Midbrain (tissue), 1 donor: ENCODE results near the gene CIBAR2.
"Not testable (repeated sequence)": the region's sequence is repeated elsewhere in the genome, so short reads cannot be mapped to it uniquely, and the experiment has no call there.

Experiments
- DNase-seq: peaks from one replicate; lab custom pipeline; 2025; lab: John Stamatoyannopoulos, UW

The CIBAR2 gene

DNA sequence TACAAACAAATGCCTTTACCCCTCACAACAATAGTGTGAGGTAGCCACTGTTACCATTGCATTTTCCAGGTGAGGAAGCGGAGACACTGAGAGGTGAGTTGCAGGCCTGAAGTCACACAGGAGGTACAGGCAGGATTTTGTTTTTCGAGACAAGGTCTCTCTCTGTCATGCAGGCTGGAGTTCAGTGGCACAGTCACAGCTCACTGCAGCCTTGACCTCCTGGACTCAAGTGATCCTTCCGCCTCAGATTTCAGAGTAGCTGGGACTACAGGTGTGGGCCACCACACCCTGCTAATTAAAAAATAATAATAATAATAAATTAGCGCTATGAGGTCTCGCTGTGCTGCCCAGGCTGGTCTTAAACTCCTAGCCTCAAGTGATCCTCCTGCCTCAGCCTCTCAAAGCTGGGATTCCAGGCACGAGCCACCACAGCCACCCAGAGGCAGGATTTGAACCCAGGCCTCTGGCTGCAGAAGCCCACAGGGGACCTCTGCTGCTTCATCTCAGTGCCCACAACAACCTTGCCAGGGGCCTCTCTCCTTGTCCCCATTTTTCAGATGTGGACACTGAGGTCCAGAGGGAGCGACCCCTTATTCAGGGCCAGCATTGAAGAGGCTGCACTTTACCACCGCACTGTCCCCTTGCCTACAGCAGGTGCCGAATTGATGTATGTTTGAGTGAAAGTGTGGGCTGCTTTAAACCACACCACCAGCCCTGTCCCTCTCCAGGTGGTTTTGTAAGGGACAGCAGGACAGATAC is 16.0 kb upstream of the CIBAR2 start:
- no peak for DNase-seq

DNA sequence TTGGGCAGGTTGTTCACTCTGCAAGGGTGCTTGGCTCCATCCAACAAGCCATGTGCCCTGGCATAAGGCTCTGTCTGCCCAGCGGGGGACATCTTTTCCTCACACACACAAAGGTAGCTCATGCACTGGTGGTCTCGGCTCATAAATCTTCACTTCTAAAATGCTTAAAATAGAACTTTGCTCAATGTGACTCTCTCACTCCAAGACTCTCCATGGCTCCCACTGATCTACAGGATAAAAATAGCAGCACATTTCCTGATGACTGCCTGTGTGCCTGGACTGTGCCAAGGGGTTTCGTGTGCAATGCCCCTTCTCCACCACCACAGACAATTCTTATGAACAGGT is 15.1 kb upstream of the CIBAR2 start:
- DNase-seq, result no peak

DNA sequence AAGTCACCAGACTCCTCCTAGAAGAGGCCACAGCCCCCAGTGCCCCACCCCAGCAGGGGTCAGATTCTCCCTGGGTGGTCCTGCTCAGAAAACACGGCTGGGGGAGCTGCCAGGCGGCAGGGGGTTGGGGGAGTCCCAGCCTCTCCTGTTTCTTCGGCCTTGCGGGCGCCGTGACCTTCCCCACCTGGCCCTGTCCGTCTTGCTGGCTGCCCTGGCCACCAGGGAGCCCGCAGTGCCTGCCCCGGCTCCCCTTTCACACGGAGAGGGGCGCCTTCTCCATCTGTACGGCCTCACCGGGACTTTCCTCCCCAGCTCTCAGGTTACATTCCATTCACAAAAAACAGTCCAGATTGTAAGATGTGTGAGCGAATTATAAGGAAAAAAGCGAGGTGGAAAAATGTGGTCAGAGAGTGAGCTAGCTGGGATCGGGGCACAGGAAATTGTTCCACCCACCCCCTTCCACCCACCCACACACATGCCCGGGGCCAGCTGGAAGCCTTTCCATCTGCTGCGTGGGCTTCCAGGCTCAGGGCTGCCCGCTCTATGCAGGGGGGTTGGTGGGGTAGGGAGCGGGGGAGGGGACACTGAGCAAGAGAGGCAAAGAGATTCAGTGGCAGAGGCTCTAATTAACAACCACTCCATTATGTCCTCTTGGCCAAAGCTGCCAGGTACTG is 14.6 kb upstream of the CIBAR2 start:
- peak; percentile 19 for DNase-seq

DNA sequence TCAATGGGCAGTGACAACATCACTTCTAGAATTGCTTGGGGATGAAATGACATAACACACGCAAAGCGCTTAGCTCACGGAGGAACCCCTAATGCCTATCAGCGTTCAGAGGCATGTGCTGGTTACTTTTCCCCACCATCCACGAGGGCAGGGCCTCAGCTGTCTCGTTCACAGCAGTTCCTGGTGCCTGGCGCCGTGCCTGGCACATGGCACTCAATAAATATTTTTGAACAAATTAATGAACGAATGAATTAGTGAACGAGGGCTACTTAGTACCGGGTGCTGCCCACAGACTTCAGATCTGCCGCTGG is 14.1 kb upstream of the CIBAR2 start:
- no peak for DNase-seq

DNA sequence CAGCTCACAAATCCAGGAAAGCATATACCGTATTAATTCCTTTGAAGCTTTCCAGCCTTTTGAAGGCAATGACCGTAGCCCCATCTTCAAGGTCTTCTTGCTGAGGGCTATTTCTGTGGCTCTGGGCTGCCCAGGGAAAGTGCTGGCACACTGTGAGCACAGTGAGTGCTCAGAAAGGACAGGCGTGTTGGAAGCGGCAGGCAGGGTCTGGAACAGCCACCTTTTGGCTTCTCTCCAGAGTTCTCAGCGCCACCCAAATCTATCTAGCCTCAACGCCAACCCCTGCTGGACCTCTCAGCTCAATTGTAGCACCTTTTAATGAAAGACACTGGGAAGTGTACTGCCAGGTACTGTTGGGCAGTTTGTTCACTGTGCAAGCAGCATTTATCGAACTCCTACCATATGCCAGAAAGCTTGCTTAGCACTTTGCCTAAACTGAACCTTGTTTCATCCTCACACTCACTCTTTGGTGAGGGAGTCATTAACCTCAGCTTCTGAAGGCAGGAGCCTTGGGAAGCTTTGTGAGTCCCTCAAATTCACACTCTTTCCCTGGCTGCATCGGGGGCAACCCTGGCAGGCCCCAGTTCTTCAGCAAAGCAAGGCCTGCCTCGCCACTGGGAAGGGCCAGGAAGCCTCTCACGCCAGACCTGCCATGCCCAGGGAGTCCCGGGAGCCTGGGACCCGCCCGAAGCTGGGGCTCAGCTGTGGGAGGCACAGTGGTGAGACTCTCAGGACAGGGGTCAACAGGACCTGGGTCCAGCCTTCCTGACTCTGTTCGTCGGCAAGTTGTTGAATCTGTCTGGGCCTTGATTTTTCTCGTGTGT is 13.5 kb upstream of the CIBAR2 start:
- DNase-seq, result no peak

DNA sequence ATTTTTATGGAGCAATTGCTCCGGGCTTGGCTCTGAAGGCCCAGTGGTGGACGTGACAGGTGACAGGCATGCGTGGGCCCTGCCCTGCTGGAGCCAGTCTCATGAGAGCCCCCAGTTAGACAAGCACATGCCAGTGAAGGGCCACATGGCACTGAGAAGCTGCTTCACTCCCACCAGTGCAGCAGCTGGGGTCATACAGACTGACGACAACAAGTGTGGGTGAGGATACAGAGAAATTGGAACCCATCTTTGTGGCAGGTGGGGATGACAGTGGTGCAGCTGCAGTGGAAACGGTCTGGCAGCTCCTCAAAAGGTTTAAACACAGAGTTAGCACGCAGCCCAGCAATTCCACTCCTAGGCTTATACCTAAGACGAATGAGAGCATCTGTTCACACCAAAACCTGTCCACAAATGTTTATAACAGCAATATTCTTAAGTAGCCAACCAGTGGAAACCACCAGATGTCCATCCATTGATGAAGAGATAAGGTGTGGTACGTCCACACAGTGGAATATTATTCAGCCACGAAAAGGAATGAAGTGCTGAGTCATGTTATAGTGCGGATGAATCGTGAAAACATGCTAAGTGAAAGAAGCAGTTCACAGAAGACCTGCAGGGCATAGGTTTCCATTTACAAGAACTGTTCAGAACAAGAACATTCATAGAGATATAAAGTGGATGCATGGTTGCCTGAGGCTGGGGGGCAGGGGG is 12.5 kb upstream of the CIBAR2 start:
- DNase-seq, result no peak

DNA sequence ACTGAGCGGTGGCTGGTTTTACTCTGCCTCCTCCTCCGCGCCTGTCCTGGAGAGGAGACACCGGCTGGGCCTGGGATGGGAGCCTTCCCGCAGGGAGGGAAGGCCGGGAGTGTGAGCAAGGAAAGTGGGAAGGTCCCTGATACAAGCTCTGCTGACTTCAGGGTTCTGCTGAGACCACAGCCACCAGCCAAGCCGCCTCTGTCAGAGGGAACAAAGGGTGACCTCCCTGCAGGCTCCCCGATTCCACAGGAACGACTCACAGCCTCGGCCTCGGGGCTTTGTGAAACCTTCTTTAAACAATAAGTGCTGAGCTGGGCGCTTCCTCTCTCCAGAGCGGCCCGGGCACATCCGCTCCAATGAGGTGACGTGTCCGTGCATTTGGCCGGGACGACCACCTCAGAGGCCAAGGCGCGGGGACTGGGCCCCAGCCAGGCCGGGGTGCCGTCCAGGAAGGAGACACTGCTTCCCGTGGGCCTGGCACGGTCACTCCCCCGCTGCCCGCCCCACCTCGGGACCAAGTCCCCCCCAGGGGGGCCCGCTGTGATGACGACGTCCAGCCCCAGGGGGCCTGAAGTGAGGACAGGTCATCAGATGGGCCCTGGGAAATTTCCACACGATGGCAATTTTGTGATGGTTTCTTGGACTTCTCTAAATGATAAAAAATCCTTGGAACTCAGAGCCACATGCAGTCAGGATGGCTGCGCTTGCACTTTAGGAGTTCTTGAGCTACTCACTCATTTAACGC is 11.8 kb upstream of the CIBAR2 start:
- peak; percentile 59 for DNase-seq

DNA sequence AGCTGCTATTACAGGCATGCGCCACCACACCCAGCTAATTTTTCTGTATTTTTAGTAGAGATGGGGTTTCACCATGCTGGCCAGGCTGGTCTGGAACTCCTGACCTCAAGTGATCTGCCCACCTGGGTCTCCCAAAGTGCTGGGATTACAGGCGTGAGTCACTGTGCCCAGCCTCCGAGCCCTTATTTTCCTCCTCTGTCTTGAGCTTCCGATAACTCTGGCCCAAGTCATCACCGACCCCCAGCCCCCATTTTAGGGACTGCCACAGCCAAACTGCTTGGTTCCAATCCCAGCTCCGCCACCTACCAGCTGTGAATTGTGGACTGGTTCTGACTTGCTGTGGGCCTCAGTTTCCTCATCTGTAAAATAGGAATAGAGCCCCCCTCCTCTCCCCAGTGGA is 11.2 kb upstream of the CIBAR2 start:
- DNase-seq, result not testable (repeated sequence)

DNA sequence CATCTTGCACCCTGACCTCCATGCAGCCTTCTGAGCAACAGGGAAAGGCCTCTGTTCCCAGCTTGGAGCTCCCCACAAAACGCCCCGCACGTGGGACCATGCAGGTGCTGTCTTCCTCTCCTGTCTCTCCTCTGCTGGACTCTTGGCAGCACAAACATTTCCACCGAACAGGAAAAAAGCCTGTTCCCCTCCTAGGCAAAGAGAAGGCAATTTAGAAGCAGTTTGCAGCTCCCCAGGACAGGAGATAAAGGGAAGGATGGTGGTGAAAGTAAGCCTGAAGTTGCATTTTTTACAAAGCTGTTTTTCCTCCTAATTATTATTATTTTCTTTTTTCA is 7.7 kb upstream of the CIBAR2 start:
- DNase-seq, result no peak

DNA sequence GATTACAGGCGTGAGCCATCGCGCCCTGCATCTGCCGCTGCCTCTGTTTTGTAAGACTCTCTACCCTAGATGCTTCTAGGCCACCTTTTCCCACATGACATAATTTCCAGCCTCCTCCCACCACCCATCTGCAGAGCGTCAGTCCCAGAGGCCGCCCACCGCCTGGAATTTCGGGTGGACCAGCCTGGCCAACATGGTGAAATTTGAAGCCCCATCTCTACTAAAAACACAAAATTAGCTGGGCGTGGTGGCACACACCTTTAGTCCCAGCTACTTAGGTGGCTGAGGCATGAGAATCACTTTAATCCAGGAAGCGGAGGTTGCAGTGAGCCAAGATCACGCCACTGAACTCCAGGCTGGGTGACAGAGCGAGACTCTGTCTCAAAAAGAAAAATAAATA is 5.1 kb upstream of the CIBAR2 start:
- no peak for DNase-seq

DNA sequence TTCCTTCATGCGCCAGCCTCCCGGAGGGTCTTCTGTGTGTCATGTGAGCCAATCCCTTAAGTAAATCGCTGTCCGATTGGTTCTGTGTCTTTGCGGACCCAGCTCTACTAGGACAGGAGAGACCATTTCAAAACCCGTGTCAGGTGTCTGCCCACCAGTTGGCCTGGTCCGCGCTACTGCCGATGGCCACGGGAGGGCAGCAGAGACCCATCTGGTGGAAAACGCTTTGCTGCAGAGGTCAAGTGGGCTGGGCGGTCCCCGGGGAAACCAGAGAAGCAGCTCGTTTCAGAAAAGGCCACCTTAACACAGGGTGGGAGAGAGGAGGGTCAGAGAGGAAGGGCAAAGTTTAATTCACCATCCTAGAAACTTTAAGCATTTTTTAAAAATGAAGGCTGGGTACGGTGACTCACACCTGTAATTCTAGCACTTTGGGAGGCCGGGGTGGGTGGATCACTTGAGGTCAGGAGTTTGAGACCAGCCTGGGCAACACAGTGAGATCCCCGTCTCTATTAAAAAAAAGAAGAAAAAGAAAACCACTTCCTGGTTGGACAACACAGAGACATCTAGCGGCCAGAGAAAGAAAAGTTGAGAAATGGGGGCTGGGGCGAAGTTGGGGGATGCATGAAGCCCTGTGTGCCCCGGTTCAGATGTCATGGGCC is 2.8 kb upstream of the CIBAR2 start:
- DNase-seq, result peak; percentile 82

DNA sequence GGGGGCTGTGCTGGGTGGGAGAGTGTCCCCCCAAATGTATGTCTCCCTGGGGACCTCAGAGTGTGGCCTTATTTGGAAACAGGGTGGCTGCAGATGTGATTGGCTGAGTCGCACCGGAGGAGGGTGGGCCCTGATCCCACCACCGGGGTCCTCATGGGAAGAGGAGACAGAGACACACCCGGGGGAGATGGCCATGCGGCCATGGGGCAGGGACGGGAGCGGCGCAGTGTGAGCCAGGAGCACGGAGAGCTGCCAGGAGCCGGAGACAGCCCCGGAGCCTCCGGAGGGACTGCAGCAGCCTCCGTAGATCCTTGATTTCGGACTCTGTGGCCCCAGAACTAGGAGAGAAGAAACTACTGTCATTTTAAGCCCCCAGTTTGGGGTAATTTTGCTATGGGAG is 1.6 kb upstream of the CIBAR2 start:
- DNase-seq, result no peak

DNA sequence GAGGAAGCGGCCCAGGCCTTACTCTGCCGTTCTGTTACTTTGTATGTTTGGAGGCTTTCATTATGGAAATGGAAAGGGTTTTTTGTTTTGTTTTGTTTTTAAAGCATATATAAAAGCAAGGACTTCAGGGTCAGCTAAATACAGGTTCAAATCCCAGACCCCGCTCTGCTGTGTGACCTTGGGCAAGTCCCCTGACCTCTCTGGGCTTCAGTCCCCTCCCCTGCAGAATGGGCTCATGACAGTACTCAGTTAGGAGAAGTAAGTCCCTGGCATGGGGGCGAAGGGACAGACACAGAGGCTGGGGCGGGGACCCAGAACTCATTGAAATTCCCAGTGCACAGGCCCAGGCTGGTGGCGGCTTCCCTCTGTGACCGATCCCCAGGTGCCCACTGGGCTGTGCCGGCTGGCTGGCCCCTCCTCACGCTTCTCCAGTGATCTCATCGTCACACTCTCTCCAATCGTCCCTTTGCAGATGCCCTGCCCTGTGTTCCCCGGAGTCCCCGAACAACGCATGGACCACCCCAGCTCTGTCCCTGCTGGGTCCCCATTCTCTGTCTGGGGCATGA is 979 bp upstream of the CIBAR2 start:
- no peak for DNase-seq

DNA sequence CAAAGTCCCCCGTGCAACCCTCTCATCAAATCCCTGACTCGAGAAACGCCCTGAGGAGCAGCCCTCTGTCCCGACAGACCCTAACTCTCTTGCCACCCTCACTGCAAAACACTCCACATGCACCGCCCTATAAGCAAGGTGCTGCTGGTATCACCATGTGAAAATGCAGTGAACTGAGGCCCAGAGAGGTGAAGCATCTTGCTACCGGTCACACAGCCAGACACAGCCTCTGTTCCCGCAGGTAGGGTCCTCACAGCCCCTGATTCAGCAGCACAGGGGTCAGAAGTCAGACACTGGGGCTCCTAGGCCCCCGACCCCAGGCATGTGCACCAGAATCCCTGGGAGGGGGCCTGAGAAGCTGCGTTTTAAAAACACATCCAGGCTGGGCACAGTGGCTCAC is 1.1 kb downstream of the CIBAR2 start:
- DNase-seq, result no peak

DNA sequence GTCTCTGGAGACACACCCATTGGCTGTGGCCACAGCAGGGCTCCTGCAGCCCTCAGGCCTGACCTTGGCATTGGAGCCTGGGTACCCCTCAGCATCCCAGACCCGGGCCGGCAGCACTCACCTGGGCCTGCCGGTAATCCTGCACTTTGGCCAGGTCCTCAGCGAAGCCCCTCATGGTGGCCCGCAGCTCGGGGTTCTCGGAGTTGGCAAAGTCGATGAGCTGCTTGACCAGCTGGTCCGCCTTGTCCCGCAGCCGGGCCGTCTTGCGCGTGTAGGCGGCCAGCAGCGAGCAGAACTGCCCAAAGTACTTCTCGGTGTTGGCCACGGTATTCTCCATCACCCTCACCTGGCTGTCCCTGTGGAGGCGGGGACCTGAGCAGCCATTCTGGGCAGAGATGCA is 2.2 kb downstream of the CIBAR2 start:
- no peak for DNase-seq

DNA sequence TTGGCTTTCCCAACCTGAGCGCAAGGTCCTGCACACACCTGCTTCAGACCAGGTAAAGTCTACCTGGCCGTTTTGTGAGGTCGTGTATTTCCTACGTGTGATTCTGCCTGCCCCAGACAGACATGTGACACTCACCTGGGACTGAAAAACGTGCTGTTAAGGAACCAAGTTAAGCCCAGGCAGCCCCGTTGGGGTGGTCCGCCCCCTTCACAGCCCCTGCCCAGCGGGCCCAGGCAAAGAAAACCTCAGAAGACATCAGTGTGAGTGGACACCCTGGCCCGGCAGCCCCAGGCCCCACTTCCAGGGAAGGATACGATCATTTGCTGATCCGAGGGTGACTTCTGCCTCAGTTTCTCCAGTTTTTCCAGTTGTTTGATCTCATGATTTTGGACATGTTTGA is 4.7 kb downstream of the CIBAR2 start:
- no peak for DNase-seq

DNA sequence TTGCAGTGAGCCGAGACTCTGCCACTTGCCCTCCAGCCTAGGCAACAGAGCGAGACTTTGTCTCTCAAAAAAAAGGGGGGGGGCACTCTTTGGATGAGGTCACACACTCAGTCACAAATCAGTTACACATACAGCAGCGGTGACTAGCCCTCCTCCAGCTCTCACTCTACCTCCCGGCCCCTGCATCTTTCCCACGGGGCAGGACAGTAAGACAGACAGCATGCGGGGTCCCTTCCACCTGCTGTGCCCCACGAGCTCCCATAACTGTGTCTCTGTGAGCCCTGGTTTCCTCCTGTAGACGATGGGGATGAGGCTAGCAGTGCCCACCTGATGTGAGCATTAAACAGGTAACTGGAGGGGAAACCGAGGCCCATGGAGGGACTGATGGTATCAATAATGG is 5.2 kb downstream of the CIBAR2 start:
- no peak for DNase-seq

DNA sequence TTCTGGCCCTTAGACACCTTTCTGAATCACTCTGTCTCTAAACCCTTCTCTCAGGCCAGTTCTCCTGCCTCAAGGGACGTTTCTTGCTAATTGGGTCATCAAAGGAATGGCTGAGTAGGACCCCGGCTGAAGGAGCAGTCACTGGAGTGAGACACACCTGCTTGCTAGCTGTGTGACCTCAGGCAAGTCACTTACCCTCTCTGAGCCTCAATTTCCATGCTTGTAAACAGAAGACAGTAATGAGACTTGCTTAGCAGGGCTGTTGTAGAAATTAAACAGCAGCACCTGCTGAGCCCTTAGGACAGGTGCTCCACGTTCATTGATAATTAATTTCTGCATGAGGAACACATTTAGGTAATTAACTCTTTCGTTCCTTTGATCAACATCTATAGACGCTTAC is 6.8 kb downstream of the CIBAR2 start:
- no peak for DNase-seq

DNA sequence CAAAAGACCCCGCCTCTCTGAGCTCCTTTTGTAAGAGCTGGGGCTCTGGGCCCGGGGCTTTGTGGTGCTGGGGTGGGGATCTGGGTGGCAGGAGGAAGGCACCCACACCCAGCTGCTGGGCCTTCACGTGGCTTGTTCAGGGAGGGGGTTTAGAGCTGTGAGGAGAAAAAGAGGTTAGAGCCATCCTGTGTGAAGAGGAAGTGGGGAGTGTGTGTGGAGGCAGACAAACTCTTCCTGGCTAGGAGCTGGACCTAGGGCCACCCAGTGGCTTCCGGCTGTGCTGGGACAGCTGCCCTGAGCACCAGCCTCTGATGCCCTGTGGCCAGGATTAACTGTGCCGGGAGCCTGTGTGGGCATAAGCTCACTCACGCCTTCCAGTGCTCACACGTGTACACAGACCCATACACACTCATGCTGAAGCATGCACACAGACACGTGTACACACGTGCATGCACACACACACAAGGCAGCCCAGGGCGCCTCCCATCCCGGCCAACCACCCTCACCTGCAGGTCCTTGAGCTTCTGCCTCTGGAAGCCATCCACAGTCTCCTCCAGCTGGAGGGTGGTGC is 7.4 kb downstream of the CIBAR2 start:
- peak; percentile 24 for DNase-seq

DNA sequence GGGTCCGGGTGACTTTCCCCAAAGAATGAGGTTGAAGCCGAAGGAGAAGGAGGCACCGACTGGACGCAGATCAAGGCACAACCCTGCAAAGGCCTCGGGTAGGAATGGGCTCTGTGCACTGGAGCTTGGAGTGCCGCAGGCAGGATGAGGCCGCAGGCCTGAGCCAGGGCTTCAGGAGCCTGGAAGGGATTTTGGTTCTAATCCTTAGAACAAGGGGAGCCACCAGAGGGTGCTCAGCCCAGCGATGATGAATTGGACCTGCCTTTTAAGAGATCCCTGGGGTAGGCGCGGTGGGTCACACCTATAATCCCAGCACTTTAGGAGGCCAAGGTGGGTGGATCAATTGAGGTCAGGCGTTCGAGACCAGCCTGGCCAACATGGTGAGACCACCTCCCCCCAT is 8.1 kb downstream of the CIBAR2 start:
- DNase-seq, result no peak
